Stimulated activated CD8-positive, alpha-beta memory T cell treated with anti-CD3 and anti-CD28 coated beads, Interleukin-7, amount 100 ng/mL, for 48 hours (primary cell): ENCODE data around the gene EEF1A2.
"Not testable (repeated sequence)": the region's sequence is repeated elsewhere in the genome, so short reads cannot be mapped to it uniquely, and the experiment has no call there.

Source experiments
- DNase-seq, 2 donors: peaks; one replicate each; pipeline ENCODE4 v3.0.0-alpha.2; 2020; ENCODE audit warnings: low read depth in 1 of 2; ENCODE audit errors: extremely low read depth in 1 of 2

The EEF1A2 gene

DNA sequence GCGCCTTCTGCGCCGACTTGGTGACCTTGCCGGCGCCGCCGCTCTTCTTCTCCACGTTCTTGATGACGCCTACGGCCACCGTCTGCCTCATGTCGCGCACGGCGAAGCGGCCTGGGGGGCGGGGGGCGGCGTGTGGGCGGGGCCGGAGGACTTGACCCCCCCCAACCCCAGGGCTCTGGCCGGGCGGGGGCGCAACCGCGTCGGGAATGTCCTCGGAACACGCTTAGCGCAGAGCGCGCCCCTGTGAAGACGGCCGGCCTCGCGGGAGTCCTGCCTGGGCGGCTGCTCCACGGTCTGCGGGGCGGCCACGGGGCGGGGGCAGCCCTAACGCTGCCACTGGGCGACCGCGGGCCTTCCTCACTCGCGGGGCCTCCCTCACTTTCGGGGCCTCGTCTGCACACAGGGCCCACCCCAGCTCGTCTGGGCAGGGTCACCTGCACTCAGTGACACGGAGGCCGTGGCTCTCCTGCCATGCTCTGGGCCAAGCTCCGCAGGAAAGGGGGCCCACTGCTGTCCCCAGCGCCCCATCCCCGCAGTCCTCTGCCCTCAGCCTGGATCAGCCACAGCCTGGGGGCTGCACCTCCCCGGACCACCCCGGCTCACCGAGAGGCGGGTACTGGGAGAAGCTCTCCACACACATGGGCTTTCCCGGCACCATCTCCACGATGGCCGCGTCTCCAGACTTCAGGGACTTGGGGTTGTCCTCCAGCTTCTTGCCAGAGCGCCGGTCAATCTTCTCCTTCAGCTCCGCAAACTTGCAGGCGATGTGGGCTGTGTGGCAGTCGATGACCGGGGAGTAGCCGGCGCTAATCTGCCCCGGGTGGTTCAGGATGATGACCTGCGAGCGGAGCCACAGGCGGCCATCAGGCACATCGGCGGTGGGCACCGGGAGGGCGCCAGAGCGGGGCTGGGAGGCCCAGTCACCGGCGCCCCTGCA lies 10.3 kb downstream of the EEF1A2 start:
- DNase-seq, result no peak

GRCh38 chr20:63487781-63488241 lies 11.1 kb downstream of the EEF1A2 start:
- DNase-seq, result no peak

- DNase-seq, result no peak
These were observed 11.6 kb downstream of the EEF1A2 start for GRCh38 chr20:63487116-63487764.

DNA sequence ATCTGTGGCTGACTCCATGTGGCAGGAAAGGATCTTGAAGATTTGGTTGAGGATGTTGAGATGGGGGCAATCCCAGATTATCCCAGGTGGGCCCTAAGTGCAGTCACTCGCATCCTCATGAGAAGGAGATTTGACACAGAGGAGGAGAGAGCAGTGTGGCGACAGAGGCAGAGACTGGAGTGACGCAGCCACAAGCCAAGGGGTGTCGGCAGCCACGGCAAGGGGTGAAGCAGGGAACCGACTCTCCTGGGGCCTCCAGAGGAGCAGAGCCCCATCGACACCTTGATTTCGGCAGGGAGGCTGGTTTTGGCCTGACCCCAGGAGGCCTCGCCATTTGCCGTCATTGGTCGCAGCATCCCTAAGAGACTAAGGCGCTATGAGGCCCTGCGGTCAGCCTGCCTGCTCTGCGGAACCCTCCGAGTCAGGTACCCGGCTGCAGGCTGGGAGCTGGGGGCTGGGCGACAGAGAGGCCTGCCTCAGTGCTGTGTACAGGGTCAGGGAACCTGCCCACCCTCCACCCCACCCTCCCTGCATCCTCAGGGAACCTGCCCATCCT lies 12.5 kb downstream of the EEF1A2 start:
- no peak for DNase-seq

- DNase-seq, result no peak
These were observed 14.1 kb downstream of the EEF1A2 start for GRCh38 chr20:63484651-63485403.

DNA sequence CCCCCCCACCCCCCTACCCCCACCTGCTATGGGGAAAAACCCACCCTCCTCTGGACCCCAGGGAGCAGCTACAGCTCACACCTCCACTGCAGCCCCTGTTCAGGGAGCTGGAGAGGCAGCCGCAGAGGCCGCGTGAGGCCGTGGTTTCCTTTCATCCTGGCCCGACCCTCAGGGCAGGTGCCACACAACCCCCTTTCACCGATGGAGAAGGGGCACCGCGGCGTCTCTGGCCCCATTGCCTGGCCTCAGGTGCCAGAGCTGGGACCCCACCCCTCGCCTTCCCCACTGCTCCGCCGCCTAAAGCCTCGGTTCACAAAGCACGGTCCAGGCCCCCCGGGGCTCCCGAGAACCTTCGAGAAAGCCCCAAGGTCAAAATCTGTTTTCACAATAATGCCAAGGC lies 14.6 kb downstream of the EEF1A2 start:
- DNase-seq, result no peak

GRCh38 chr20:63483834-63484233 lies 15.0 kb downstream of the EEF1A2 start:
- DNase-seq, result no peak

- DNase-seq, result no peak
These were observed 16.8 kb downstream of the EEF1A2 start for GRCh38 chr20:63482021-63482587.

DNA sequence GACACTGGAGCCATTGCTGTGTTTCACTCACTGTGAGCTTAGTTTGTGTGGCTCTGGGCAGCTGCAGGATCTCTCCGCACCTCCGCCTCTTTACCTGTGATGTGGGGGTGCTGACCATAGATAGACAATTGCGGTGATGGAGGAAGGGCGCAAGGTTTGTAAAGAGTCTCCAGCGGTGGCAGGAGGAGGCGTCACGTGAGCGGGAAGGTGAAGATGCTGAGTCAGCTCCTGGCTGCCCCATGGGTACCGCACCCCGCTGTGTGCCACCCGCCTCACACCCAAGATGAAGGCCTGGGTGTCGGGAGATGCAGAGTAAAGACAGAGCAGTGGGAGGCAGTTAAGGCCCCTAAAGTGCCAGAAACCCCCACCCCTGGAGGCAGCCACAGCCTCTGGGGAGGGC lies 17.4 kb downstream of the EEF1A2 start:
- DNase-seq, result no peak

DNA sequence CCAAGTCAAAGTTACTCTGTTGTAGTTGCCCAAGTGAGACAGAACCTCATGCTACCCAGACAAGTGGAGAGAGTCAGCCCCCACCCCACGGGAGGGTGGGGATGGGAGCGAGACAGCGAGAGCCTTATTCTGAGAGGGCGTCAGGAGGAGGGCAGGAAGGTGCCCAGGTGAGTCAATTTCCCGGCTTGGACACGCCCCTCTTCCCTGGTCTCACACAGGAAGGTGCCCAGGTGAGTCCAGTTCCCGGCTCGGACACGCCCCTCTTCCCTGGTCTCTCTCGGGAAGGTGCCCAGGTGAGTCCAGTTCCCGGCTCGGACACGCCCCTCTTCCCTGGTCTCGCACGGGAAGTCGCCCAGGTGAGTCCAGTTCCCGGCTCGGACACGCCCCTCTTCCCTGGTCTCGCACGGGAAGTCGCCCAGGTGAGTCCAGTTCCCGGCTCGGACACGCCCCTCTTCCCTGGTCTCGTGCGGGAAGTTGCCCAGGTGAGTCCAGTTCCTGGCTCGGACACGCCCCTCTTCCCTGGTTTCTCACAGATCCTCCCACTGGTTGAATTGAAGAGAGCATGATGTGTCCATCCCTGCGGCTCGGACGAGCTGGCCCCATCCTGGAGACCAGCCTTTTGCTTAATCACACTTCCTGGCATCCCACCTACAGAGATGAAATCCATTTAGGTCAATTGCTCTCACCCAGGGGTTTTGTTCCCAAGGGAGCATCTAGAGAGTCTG lies 19.0 kb downstream of the EEF1A2 start:
- not testable (repeated sequence) for DNase-seq

DNA sequence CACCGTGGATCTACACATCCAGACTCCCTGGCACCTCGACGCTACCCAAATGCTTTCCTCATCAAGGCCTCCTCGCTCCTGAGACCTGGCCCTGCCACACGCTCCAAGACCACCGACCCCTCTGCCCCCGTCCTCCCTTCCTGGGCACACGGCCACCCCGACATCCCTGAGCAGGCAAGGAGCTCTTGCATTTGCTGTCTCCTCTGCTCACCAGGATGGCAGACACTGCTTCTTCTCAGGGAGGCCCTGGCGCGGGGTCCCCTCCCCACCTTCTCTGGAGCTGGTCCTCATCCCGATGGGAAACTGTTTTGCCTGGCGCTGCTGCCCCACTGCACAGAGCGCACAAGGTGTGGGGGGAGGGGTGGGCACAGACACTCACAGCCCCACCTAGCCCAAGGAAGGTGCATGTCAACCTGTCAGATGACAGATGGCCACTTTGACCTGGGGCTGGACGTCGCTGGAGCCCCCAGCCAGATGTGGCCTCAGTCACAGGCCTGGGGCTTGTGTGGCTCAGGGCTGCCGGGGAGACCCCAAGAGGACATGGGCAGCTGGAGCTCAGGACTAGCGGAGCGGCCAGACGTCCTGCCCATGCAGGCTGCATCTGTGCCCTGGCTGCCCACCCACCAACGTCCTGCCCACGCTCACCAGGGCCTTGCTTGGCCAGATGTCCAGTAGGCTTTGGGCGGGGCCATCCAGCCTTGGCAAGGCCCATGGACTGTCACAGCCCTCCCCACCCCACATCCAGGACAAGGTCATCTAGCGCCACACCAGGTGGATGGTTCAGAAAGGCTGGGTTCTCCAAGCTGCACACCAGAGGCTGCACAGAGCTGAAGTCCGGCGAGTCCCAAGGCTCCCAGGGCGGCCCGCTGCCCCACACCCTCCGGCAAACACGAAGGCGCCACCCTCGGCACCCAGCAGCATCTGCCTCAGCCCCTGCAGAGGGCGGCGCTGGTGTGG lies 20.3 kb downstream of the EEF1A2 start:
- no peak for DNase-seq

GRCh38 chr20:63477944-63478343 lies 20.9 kb downstream of the EEF1A2 start:
- no peak for DNase-seq

GRCh38 chr20:63477061-63477616 lies 21.7 kb downstream of the EEF1A2 start:
- no peak for DNase-seq

DNA sequence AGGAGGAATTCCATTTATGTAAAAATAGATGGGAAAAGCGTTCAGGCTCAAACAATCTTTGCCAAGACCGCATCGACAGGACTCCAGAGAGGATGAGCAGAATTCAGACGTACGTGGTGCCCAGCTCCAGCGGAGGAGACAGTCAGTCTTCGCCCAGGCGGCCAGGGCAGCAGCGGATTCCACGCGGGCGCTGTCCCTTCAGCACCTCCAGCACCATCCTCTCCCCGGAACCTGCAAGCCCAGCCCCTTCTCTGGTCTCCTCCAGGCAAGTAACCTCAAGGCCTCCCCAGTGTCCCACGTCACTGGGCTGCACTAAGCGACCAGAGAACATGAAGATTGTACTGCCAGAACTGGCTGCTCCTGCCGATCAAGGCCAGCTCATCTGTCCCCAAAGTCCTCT lies 23.7 kb downstream of the EEF1A2 start:
- no peak for DNase-seq

DNA sequence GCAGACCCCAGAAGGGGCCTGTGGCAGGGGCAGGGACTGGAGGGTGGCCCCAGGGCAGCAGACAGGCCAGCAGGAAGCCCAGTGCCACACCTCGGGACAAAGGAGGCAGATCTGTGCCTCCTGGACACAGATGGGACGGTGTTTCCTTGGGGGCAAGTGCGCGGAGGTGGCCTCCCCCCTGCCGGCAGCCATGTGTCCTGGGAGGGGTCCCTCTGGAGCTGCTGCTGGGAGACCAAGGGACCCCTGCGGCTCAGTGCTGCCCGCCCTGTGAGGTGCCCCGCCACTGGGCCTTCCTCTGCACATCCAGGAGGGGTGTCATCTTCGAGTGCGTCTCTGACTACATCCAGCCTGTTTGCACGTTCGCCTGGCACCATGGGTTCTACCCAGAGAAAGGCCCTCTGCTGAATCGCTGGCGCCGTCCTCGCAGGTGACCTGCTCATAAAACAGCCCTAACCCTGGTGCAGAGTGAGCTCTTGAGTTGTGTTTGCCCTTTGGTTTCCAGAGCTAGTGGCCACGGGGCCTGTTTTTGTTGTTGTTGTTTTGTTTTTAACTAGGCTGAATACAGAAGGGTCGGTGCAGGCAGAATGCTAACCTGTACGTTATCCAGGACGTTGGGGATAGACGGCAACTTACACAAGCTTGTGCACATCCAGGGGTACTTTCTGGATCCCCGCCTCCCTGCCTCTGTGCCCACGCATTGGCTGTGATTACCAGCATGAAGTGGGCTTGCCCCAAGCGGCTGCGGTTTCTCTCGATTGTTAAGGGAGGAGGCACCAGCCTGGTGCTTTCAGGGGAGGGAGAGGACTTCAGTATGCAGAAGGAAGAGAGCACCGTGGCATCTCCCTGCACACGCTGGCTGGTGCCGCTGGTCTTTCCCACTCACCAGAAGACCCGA lies 25.1 kb downstream of the EEF1A2 start:
- no peak for DNase-seq

- no peak for DNase-seq
These were observed 26.0 kb downstream of the EEF1A2 start for GRCh38 chr20:63472862-63473390.
